Body of pancreas (tissue), 4 donors: Measurements from ENCODE around the gene STK31.

ENCODE experiments used
- CTCF ChIP-seq, 7 experiments: fragments of 450-650 bp in 4 of 7; fragments of 200-600 bp in 3 of 7; sonication (generic) in 3 of 7; IDR thresholded peaks; one replicate each; pipeline ENCODE4 v1.5.1; 2016 to 2019; ENCODE audit warnings: antibody characterized with exemption in 7 of 7
- POLR2A ChIP-seq, 3 donors: fragments of 450-650 bp; IDR thresholded peaks; one replicate each; pipeline ENCODE4 v1.6.1; 2016; ENCODE audit warnings: antibody characterized with exemption in 3 of 3, mild to moderate bottlenecking in 2 of 3

DNA sequence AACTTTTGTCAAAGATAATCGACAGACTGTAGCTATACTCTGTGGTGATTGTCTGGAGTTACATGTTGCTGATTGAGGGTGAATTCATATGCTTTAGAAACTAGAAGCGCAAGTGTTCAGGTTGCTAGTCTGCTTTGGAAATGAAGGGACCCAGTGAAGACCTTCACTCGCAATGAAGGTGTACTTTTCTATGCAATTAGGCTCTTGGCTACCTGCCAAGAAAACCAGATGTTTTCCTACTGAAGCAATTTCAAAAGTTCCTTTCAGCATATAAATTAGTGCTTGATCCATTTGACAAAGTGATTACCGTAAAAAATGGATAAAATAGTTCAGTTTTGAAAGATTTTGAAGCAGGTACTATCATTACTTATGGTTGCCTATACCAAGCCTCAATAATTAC lies 10.0 kb upstream of the STK31 start:
- no peak for TF ChIP-seq CTCF (IDR thresholded peaks at IDR 0.05)
- no peak for TF ChIP-seq POLR2A (IDR thresholded peaks at IDR 0.05)
